HepG2 (cell line): ENCODE results near the gene KCNK15. TPM values are rescaled to one million over a fixed set of nuclear protein-coding genes. Genes with fewer than 3 reads are reported as not detected.

Source experiments
- CREM ChIP-seq, 2 experiments: sonication (generic) in 1 of 2; formaldehyde crosslinking in 1 of 2; IDR thresholded peaks; 2 replicates each; pipeline versions ENCODE4 v1.4.0 to v1.6.1; 2016 to 2020; ENCODE audit warnings: antibody characterized with exemption in 1 of 2, mild to moderate bottlenecking in 1 of 2, missing genetic modification reagents in 1 of 2
- CSRNP1 ChIP-seq: sonication (generic); formaldehyde crosslinking; IDR thresholded peaks from 2 replicates; pipeline ENCODE4 v1.8.1; 2023; ENCODE audit warnings: mild to moderate bottlenecking, missing genetic modification reagents
- HDAC2 ChIP-seq: sonication (generic); formaldehyde crosslinking; IDR thresholded peaks from 2 replicates; pipeline ENCODE4 v1.4.0; 2020; ENCODE audit warnings: missing genetic modification reagents
- HINFP ChIP-seq: sonication (generic); formaldehyde crosslinking; IDR thresholded peaks from 2 replicates; pipeline ENCODE4 v1.4.0; 2020; ENCODE audit warnings: low read depth, mild to moderate bottlenecking, missing genetic modification reagents
- HMGA1 ChIP-seq: sonication (generic); formaldehyde crosslinking; conservative IDR thresholded peaks from 2 replicates; pipeline ENCODE4 v1.4.0; 2020; ENCODE audit warnings: missing genetic modification reagents
- KLF13 ChIP-seq: sonication (generic); formaldehyde crosslinking; IDR thresholded peaks from 2 replicates; pipeline ENCODE4 v1.4.0; 2020; ENCODE audit warnings: mild to moderate bottlenecking, missing genetic modification reagents
- MAFG ChIP-seq: sonication (generic); formaldehyde crosslinking; IDR thresholded peaks from 2 replicates; pipeline ENCODE4 v1.5.1; 2020; ENCODE audit warnings: mild to moderate bottlenecking, missing genetic modification reagents
- PAXIP1 ChIP-seq: sonication (generic); formaldehyde crosslinking; conservative IDR thresholded peaks from 2 replicates; pipeline ENCODE4 v1.4.0; 2020; ENCODE audit warnings: mild to moderate bottlenecking, missing genetic modification reagents, moderate library complexity
- RARG ChIP-seq: sonication (generic); formaldehyde crosslinking; IDR thresholded peaks from 2 replicates; pipeline ENCODE4 v1.4.0; 2020; ENCODE audit warnings: low read depth, mild to moderate bottlenecking, missing genetic modification reagents
- RXRB ChIP-seq: IDR thresholded peaks from 2 replicates; pipeline ENCODE4 v1.6.1; 2016; ENCODE audit warnings: borderline replicate concordance, missing genetic modification reagents, missing compliant biosample characterization
- SALL2 ChIP-seq: sonication (generic); formaldehyde crosslinking; IDR thresholded peaks from 2 replicates; pipeline ENCODE4 v1.8.1; 2023; ENCODE audit warnings: mild to moderate bottlenecking, missing genetic modification reagents, inconsistent platforms
- SCMH1 ChIP-seq: sonication (generic); formaldehyde crosslinking; IDR thresholded peaks from 2 replicates; pipeline ENCODE4 v1.9.0; 2021; ENCODE audit warnings: missing genetic modification reagents, mild to moderate bottlenecking, borderline replicate concordance
- SIX1 ChIP-seq: sonication (generic); formaldehyde crosslinking; IDR thresholded peaks from 2 replicates; pipeline ENCODE4 v1.4.0; 2020; ENCODE audit warnings: missing genetic modification reagents, borderline replicate concordance
- SMAD1 ChIP-seq: sonication (generic); formaldehyde crosslinking; IDR thresholded peaks from 2 replicates; pipeline ENCODE4 v1.4.0; 2020; ENCODE audit warnings: missing genetic modification reagents, low read depth, mild to moderate bottlenecking, borderline replicate concordance
- SMARCE1 ChIP-seq: fragments of 450-650 bp; IDR thresholded peaks from 2 replicates; pipeline ENCODE4 v1.6.1; 2017; ENCODE audit warnings: borderline replicate concordance
- TSC22D2 ChIP-seq: sonication (generic); formaldehyde crosslinking; IDR thresholded peaks from 2 replicates; pipeline ENCODE4 v1.5.1; 2020; ENCODE audit warnings: missing genetic modification reagents, mild to moderate bottlenecking, borderline replicate concordance
- ZNF101 ChIP-seq: sonication (generic); formaldehyde crosslinking; IDR thresholded peaks from 2 replicates; pipeline ENCODE4 v1.4.0; 2020; ENCODE audit warnings: mild to moderate bottlenecking, low read depth, missing genetic modification reagents, borderline replicate concordance
- ZNF317 ChIP-seq: sonication (generic); formaldehyde crosslinking; IDR thresholded peaks from 2 replicates; pipeline ENCODE4 v1.5.0; 2020; ENCODE audit warnings: mild to moderate bottlenecking, missing genetic modification reagents
- ZNF615 ChIP-seq: sonication (generic); formaldehyde crosslinking; IDR thresholded peaks from 2 replicates; pipeline ENCODE4 v1.5.0; 2020; ENCODE audit warnings: mild to moderate bottlenecking, missing genetic modification reagents, borderline replicate concordance
- ZNF800 ChIP-seq: sonication (generic); formaldehyde crosslinking; IDR thresholded peaks from 2 replicates; pipeline ENCODE4 v1.4.0; 2020; ENCODE audit warnings: missing genetic modification reagents
- polyA plus RNA-seq, 8 experiments: library from polyadenylated mRNA; depleted of rRNA in 3 of 8; stranded (reverse) in 7 of 8; unstranded in 1 of 8; fragments of >200 nt; fragmentation: Illumina TruSeq in 4 of 8; extraction: Trizol in 4 of 8; gene quantifications; 2 replicates each; pipeline versions ENCODE4 v1.2.1 to v1.2.3, GENCODE V29; 2011 to 2016; ENCODE audit warnings: low read depth in 4 of 8, missing spikeins in 1 of 8, mixed read lengths in 1 of 8; ENCODE audit not compliant: insufficient read depth in 1 of 8
- total RNA-seq, 5 experiments: library from RNA; depleted of rRNA; stranded (reverse); fragments of >200 nt; fragmentation: Illumina TruSeq; extraction: Trizol; gene quantifications; 2 replicates each; pipeline ENCODE4 v1.2.3, GENCODE V29; 2016; ENCODE audit warnings: low read depth in 1 of 5

KCNK15 gene
- total and polyA plus RNA-seq, 2 of the 13 experiments (the other 11 are each of a cell fraction or from before 2014, with no cell fraction given) = 0.03 TPM; not detected in 1

- TF ChIP-seq HINFP (CRISPR knock-in tag) (no peak), KLF13 (no peak), ZNF101 (CRISPR knock-in tag) (no peak), RARG (CRISPR knock-in tag) (no peak), HMGA1 (CRISPR knock-in tag) (no peak), SIX1 (CRISPR knock-in tag) (peak; percentile 67; the same call in 1 of the 2 replicates), CSRNP1 (no peak), SALL2 (CRISPR knock-in tag) (no peak), SCMH1 (no peak), HDAC2 (CRISPR knock-in tag) (peak; percentile 87), ZNF615 (CRISPR knock-in tag) (no peak), CREM (IDR thresholded peaks at IDR 0.05) (no peak), CREM (CRISPR knock-in tag; IDR thresholded peaks at IDR 0.05) (no peak), SMAD1 (CRISPR knock-in tag) (no peak), RXRB (peak; percentile 74), ZNF317 (CRISPR knock-in tag) (no peak), MAFG (no peak), ZNF800 (CRISPR knock-in tag) (no peak), PAXIP1 (CRISPR knock-in tag) (no peak), SMARCE1 (no peak), TSC22D2 (CRISPR knock-in tag) (peak; percentile 97)
These were observed 34.6 kb downstream of the KCNK15 start (continued) for GRCh38 chr20:44780226-44780625.
